H1 (cell line): Measurements from ENCODE around the gene NIM1K. TPM values are rescaled to one million over a fixed set of nuclear protein-coding genes. Genes with fewer than 3 reads are reported as not detected.

ENCODE experiments used
- CTCF ChIA-PET: fragments of 300-600 bp; sonication (Branson Sonifier 250); formaldehyde crosslinking; loops from one replicate; lab custom pipeline; 2021; ENCODE audit not compliant: partially characterized antibody; lab: Charles Lee
- POLR2A ChIA-PET: fragments of 300-600 bp; sonication (Branson Sonifier 250); formaldehyde crosslinking; loops from one replicate; lab custom pipeline; 2021; ENCODE audit warnings: inconsistent platforms; ENCODE audit not compliant: partially characterized antibody; lab: Charles Lee
- DNase-seq, 2 experiments: peaks; one replicate each; pipeline versions ENCODE4 v3.0.0 to v3.0.0-alpha.2; 2010 to 2022; ENCODE audit warnings: low spot score in 2 of 2, low read depth in 1 of 2, mixed read lengths in 1 of 2
- FAIRE-seq: peaks from 2 replicates; lab custom pipeline; 2011; peaks lifted over from hg19 to GRCh38; lab: Jason Lieb, UNC
- H2AFZ ChIP-seq: 2 replicates; pipeline ENCODE4 v1.8.1; 2012; ENCODE audit warnings: low read length, inconsistent platforms
- H2AK5ac ChIP-seq: 2 replicates; pipeline ENCODE4 v1.6.1; 2013; ENCODE audit warnings: low read depth, low read length
- H2BK120ac ChIP-seq: replicated peaks from 2 replicates; pipeline ENCODE3; 2013; ENCODE audit warnings: low read depth, low read length, inconsistent platforms
- H2BK12ac ChIP-seq: 2 replicates; pipeline ENCODE4 v1.6.1; 2013; ENCODE audit warnings: low read depth, low read length
- H2BK15ac ChIP-seq: 2 replicates; pipeline ENCODE4 v1.6.1; 2013; ENCODE audit warnings: low read length
- H2BK20ac ChIP-seq: 2 replicates; pipeline ENCODE4 v1.6.1; 2013; ENCODE audit warnings: low read length
- H2BK5ac ChIP-seq: 2 replicates; pipeline ENCODE4 v1.6.1; 2013; ENCODE audit warnings: low read depth, low read length
- H3K14ac ChIP-seq: 2 replicates; pipeline ENCODE4 v1.6.1; 2013; ENCODE audit warnings: inconsistent platforms; ENCODE audit not compliant: insufficient read length
- H3K18ac ChIP-seq: 2 replicates; pipeline ENCODE4 v1.6.1; 2013; ENCODE audit warnings: low read length; ENCODE audit errors: extremely low read depth
- H3K23ac ChIP-seq: 2 replicates; pipeline ENCODE4 v1.6.1; 2013; ENCODE audit warnings: inconsistent platforms; ENCODE audit not compliant: insufficient read length
- H3K23me2 ChIP-seq: 2 replicates; pipeline ENCODE4 v1.6.1; 2013; ENCODE audit warnings: low read depth, low read length
- H3K27ac ChIP-seq: 2 replicates; pipeline ENCODE4 v1.6.1; 2011; ENCODE audit warnings: low read depth, low read length, inconsistent platforms
- H3K27me3 ChIP-seq, 4 experiments: replicated peaks in 1 of 4; 1 replicate in 1 of 4; 2 replicates in 3 of 4; pipeline versions ENCODE4 v1.6.1 to v1.8.1; 2011 to 2013; ENCODE audit warnings: low read length in 3 of 4, mild to moderate bottlenecking in 3 of 4, inconsistent platforms in 2 of 4, mixed read lengths in 2 of 4, moderate library complexity in 1 of 4; ENCODE audit not compliant: control insufficient read depth in 3 of 4, insufficient read depth in 3 of 4; ENCODE audit errors: extremely low read depth in 1 of 4
- H3K36me3 ChIP-seq, 4 experiments: 2 replicates each; pipeline versions ENCODE4 v1.6.1 to v1.8.1; 2011 to 2013; ENCODE audit warnings: mild to moderate bottlenecking in 4 of 4, low read length in 3 of 4, moderate library complexity in 2 of 4, control low read depth in 1 of 4, inconsistent platforms in 1 of 4; ENCODE audit not compliant: insufficient read depth in 4 of 4, control insufficient read depth in 2 of 4
- H3K4ac ChIP-seq: replicated peaks from 2 replicates; pipeline ENCODE3; 2013; ENCODE audit warnings: low read length, low read depth, mixed read lengths, inconsistent platforms; ENCODE audit not compliant: insufficient read length
- H3K4me1 ChIP-seq, 4 experiments: replicated peaks in 1 of 4; 1 replicate in 1 of 4; 2 replicates in 3 of 4; pipeline versions ENCODE4 v1.6.1 to v1.8.1; 2011 to 2013; ENCODE audit warnings: low read length in 3 of 4, inconsistent platforms in 2 of 4, mixed read lengths in 1 of 4; ENCODE audit not compliant: insufficient read depth in 4 of 4, control insufficient read depth in 3 of 4
- H3K4me2 ChIP-seq, 2 experiments: 2 replicates each; pipeline versions ENCODE4 v1.6.1 to v1.8.1; 2011 to 2013; ENCODE audit warnings: low read depth in 2 of 2, low read length in 2 of 2, control low read depth in 1 of 2, inconsistent platforms in 1 of 2, mild to moderate bottlenecking in 1 of 2; ENCODE audit not compliant: insufficient read depth in 1 of 2
- H3K4me3 ChIP-seq, 4 experiments: fragments of 200-600, 300-600 bp in 1 of 4; sonication (generic), shearing (Covaris generic), sonication (Bioruptor Twin) in 1 of 4; 2 replicates each; pipeline versions ENCODE4 v1.5.1 to v1.8.1; 2011 to 2016; ENCODE audit warnings: low read length in 4 of 4, low read depth in 3 of 4, control low read depth in 2 of 4, inconsistent platforms in 2 of 4, mild to moderate bottlenecking in 2 of 4, mixed read lengths in 1 of 4, moderate library complexity in 1 of 4; ENCODE audit not compliant: insufficient read depth in 2 of 4; ENCODE audit errors: extremely low read depth in 1 of 4
- H3K56ac ChIP-seq: replicated peaks from 2 replicates; pipeline ENCODE3; 2013; ENCODE audit warnings: low read depth, mild to moderate bottlenecking, mixed read lengths, low read length, inconsistent platforms; ENCODE audit not compliant: insufficient read length
- H3K79me1 ChIP-seq: 2 replicates; pipeline ENCODE4 v1.6.1; 2013; ENCODE audit warnings: low read depth, low read length, control low read depth
- H3K79me2 ChIP-seq, 2 experiments: 2 replicates each; pipeline versions ENCODE4 v1.6.1 to v1.8.1; 2012 to 2013; ENCODE audit warnings: low read length in 2 of 2, mild to moderate bottlenecking in 2 of 2, inconsistent platforms in 1 of 2; ENCODE audit not compliant: insufficient read depth in 2 of 2, control insufficient read depth in 1 of 2
- H3K9ac ChIP-seq, 4 experiments: replicated peaks in 1 of 4; 1 replicate in 1 of 4; 2 replicates in 3 of 4; pipeline versions ENCODE4 v1.6.1 to v1.8.1; 2011 to 2013; ENCODE audit warnings: low read depth in 3 of 4, low read length in 3 of 4, control low read depth in 2 of 4, mild to moderate bottlenecking in 2 of 4, moderate library complexity in 2 of 4, inconsistent platforms in 1 of 4; ENCODE audit errors: extremely low read depth in 1 of 4
- H3K9me3 ChIP-seq, 2 experiments: 2 replicates each; pipeline versions ENCODE4 v1.6.1 to v1.8.1; 2012 to 2013; ENCODE audit warnings: mild to moderate bottlenecking in 2 of 2, moderate library complexity in 2 of 2, control low read depth in 1 of 2, inconsistent platforms in 1 of 2, low read depth in 1 of 2, low read length in 1 of 2, mixed read lengths in 1 of 2; ENCODE audit not compliant: insufficient read depth in 2 of 2
- H4K20me1 ChIP-seq, 2 experiments: replicated peaks in 1 of 2; 2 replicates each; pipeline versions ENCODE3 to v1.8.1; 2011 to 2013; ENCODE audit warnings: inconsistent platforms in 2 of 2, low read length in 2 of 2, mild to moderate bottlenecking in 1 of 2; ENCODE audit not compliant: insufficient read depth in 2 of 2, control insufficient read depth in 1 of 2
- H4K5ac ChIP-seq: 2 replicates; pipeline ENCODE4 v1.6.1; 2013; ENCODE audit warnings: low read length, low read depth, mixed read lengths, inconsistent platforms; ENCODE audit not compliant: insufficient read length
- H4K8ac ChIP-seq: 2 replicates; pipeline ENCODE4 v1.8.0; 2013; ENCODE audit warnings: mild to moderate bottlenecking, moderate library complexity, low read length, inconsistent platforms; ENCODE audit not compliant: insufficient read depth; ENCODE audit errors: extremely low read depth
- H4K91ac ChIP-seq: replicated peaks from 2 replicates; pipeline ENCODE3; 2013; ENCODE audit warnings: low read length, mixed read lengths, inconsistent platforms; ENCODE audit not compliant: insufficient read length
- ASH2L ChIP-seq: fragments of 200-600, 300-600 bp; sonication (generic); IDR thresholded peaks from one replicate; pipeline ENCODE4 v1.7.1; 2017; ENCODE audit warnings: low read length
- BCL11A ChIP-seq, 2 experiments: IDR thresholded peaks; one replicate each; pipeline ENCODE4 v1.6.1; 2011; ENCODE audit warnings: low read depth in 2 of 2, low read length in 2 of 2, mild to moderate bottlenecking in 2 of 2
- EGR1 ChIP-seq: IDR thresholded peaks from 2 replicates; pipeline ENCODE4 v1.6.1; 2011; ENCODE audit warnings: low read depth, low read length, borderline replicate concordance
- EZH2 ChIP-seq: fragments of 200-600 bp; sonication (generic); IDR thresholded peaks from 2 replicates; pipeline ENCODE4 v1.7.1; 2012; ENCODE audit warnings: low read depth, mild to moderate bottlenecking, moderate library complexity, low read length, inconsistent platforms; ENCODE audit not compliant: severe bottlenecking
- FOSL1 ChIP-seq: IDR thresholded peaks from 2 replicates; pipeline ENCODE4 v1.6.1; 2011; ENCODE audit warnings: mild to moderate bottlenecking, low read depth, low read length, moderate library complexity; ENCODE audit not compliant: insufficient read depth
- GTF2F1 ChIP-seq: IDR thresholded peaks from 2 replicates; pipeline ENCODE4 v1.6.1; 2012; ENCODE audit warnings: low read depth, low read length, improper control_type of control experiment, borderline replicate concordance
- HDAC2 ChIP-seq, 2 experiments: fragments of 300-600 bp in 1 of 2; sonication (generic) in 1 of 2; IDR thresholded peaks; 2 replicates each; pipeline ENCODE4 v1.6.1; 2011 to 2012; ENCODE audit warnings: low read depth in 2 of 2, low read length in 2 of 2, mild to moderate bottlenecking in 2 of 2, moderate library complexity in 2 of 2, borderline replicate concordance in 1 of 2, inconsistent platforms in 1 of 2
- SIRT6 ChIP-seq: IDR thresholded peaks from one replicate; pipeline ENCODE4 v1.7.1; 2012; ENCODE audit warnings: low read length, inconsistent platforms
- TAF7 ChIP-seq: optimal IDR thresholded peaks from 2 replicates; pipeline ENCODE3; 2011; ENCODE audit warnings: low read depth, mild to moderate bottlenecking, inconsistent platforms, low read length, moderate library complexity, borderline replicate concordance
- WGBS, 2 experiments: shearing (Covaris generic) in 1 of 2; methylation state at CpG; one replicate each; pipeline versions ENCODE4 v1.1.6 to v1.1.7; 2013 to 2015; ENCODE audit warnings: low lambda C conversion rate in 2 of 2, mixed read lengths in 2 of 2, inconsistent platforms in 1 of 2, low coverage in 1 of 2, missing lambda C conversion rate in 1 of 2; ENCODE audit not compliant: insufficient replicate concordance in 2 of 2, insufficient coverage in 1 of 2, insufficient read length in 1 of 2; ENCODE audit errors: extremely low coverage in 1 of 2, missing lambda C conversion rate in 1 of 2; 5-methylcytosine and 5-hydroxymethylcytosine counted together
- polyA plus RNA-seq, 7 experiments: library from polyadenylated mRNA; depleted of rRNA in 3 of 7; stranded (reverse) in 5 of 7; unstranded in 2 of 7; fragments of >200 nt in 5 of 7; fragments of 200-250 nt in 2 of 7; gene quantifications; 1 replicate in 5 of 7; 2 replicates in 1 of 7; 4 replicates in 1 of 7; pipeline versions ENCODE4 v1.2.1 to v1.2.3, GENCODE V29; 2011 to 2013; ENCODE audit warnings: missing spikeins in 2 of 7, mixed read lengths in 2 of 7
- total RNA-seq: library from RNA; stranded (reverse); fragmentation: NEBNext Ultra II Directional; extraction: Animal tissue kit (Norgen Biotek cat#: 25700); gene quantifications from 2 replicates; pipeline ENCODE4 v1.2.1, GENCODE V29; 2021
- TF ChIP-seq, protein P1 (sequence below): IDR thresholded peaks from 2 replicates; pipeline ENCODE4 v1.6.1; 2012; ENCODE audit warnings: inconsistent platforms

NIM1K gene
- total and polyA plus RNA-seq, 2 of the 8 experiments (the other 6 are each of a cell fraction or from before 2014, with no cell fraction given) = not detected

DNA sequence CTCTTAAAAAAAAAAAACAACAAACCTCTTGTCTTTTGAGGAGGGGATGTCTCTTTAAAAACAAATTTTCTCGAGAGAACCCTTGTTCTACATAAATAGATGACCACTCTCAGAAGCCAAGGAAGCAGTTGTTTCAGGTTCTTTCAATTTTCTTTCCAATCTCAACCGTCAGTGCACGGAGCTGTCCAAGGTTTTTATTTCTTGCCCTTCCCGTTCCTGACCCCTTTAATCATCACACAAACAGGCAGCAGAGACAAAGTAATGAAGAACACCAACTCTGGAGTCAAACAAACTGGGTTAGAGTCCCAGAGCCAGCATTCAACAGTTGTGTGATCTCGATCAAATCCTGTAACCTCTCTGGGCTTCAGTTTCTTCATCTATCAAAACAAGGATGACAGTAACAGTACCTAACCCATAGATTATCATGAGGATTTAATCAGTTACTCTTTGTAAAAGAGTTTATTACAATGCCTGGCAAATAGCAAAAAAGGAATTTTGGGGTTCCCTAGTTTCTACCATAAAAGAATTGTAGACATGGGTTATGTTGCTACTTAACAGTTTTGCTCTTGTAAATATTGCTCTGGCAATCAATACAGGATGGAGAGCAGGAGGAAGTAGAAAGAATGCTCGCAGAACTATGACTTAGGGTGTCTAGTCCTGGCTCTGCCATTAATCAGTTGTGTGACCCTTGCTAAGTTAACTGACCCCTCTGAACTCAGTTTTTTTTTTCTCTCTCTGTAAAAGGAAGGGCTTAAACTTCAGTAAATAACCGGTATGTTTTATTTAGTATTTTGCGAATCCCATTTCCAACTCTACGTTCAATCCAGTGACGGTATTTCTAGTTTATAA lies 1.0 kb upstream of the NIM1K start:
- Histone ChIP-seq H2BK20ac (no peak overlapping the region), H2BK12ac (no peak overlapping the region), H3K4me1 (peaks cover 6 to 10% (median 8%) of the 10 kb centered on the region in 4 experiments), H2BK15ac (no peak overlapping the region), H2AK5ac (no peak overlapping the region), H3K4me3 (peak overlapping the region in 1 of 4 experiments; percentile 70; a peak in 2 of 8 replicates), H3K27ac (no peak overlapping the region), H4K5ac (no peak overlapping the region), H3K14ac (no peak overlapping the region), H4K91ac (no peak overlapping the region), H3K4me2 (peak overlapping the region; percentile 86 to 98; a peak in 3 of 4 replicates), H3K27me3 (peaks cover 8 to 36% (median 29%) of the 10 kb centered on the region in 4 experiments; a peak in 6 of 7 replicates), H3K23me2 (peaks cover 17% of the 10 kb centered on the region), H3K9me3 (no peaks in the 10 kb centered on the region), H2BK120ac (no peak overlapping the region), H3K79me1 (no peaks in the 10 kb centered on the region), H3K79me2 (no peaks in the 10 kb centered on the region), H3K18ac (no peak overlapping the region), H3K4ac (no peak overlapping the region), H2AFZ (no peak overlapping the region), H3K36me3 (no peaks in the 10 kb centered on the region), H3K9ac (no peak overlapping the region), H4K8ac (no peak overlapping the region), H3K56ac (no peak overlapping the region), H3K23ac (no peak overlapping the region), H2BK5ac (no peak overlapping the region), H4K20me1 (peaks cover 0 to 5% of the 10 kb centered on the region in 2 experiments)
- ChIA-PET CTCF (interaction anchor here (0.5 to 2.0 kb wide), 3 partner anchors 40 to 86 kb away, joined by 3 to 5 read pairs (median 3); no protein-coding TSS in a partner anchor), POLR2A (interaction anchor here (1.2 to 1.3 kb wide), 2 partner anchors 8 to 70 kb away, joined by 3 to 4 read pairs; partner anchors contain the start of gene ZNF131)
- TF ChIP-seq, protein P1, sequence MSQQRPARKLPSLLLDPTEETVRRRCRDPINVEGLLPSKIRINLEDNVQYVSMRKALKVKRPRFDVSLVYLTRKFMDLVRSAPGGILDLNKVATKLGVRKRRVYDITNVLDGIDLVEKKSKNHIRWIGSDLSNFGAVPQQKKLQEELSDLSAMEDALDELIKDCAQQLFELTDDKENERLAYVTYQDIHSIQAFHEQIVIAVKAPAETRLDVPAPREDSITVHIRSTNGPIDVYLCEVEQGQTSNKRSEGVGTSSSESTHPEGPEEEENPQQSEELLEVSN = no peak
- TF ChIP-seq HDAC2 (IDR thresholded peaks at IDR 0.05; ENCODE audit: borderline replicate concordance in 1 of 2, low read depth in 2 of 2, low read length in 2 of 2) (no peak), EZH2 (no peak), SIRT6 (no peak), GTF2F1 (no peak), TAF7 (no peak), FOSL1 (no peak), EGR1 (no peak), BCL11A (IDR thresholded peaks at IDR 0.05; ENCODE audit: low read depth in 2 of 2, low read length in 2 of 2) (no peak), ASH2L (no peak)
- DNase-seq = no peak
- 50% methylated on average over 10 of the region's 10 CpGs; no CpG with 5 or more reads in 1 of the 2 experiments for WGBS, 2 experiments
- FAIRE-seq = no peak
